Neural progenitor cell (in vitro differentiated cells): ENCODE measurements around the gene GLE1. TPM values are rescaled to one million over a fixed set of nuclear protein-coding genes. Genes with fewer than 3 reads are reported as not detected.

ENCODE experiments used
- DNase-seq: peaks from one replicate; pipeline ENCODE4 v3.0.0-alpha.2; 2016; ENCODE audit warnings: low spot score
- H2AFZ ChIP-seq: fragments of 200-600 bp; sonication (generic); replicated peaks from 2 replicates; pipeline ENCODE4 v1.6.1; 2016; ENCODE audit warnings: antibody characterized with exemption
- H3F3A ChIP-seq: fragments of 200-600 bp; sonication (generic); 2 replicates; pipeline ENCODE4 v1.6.1; 2016; ENCODE audit warnings: antibody characterized with exemption, low read depth
- H3K27ac ChIP-seq: fragments of 200-600 bp; sonication (generic); 2 replicates; pipeline ENCODE4 v1.5.1; 2016; ENCODE audit warnings: mild to moderate bottlenecking
- H3K27me3 ChIP-seq: fragments of 200-600 bp; sonication (generic); 2 replicates; pipeline ENCODE4 v1.6.1; 2016; ENCODE audit warnings: mild to moderate bottlenecking, moderate library complexity
- H3K36me3 ChIP-seq: fragments of 200-600 bp; sonication (generic); 2 replicates; pipeline ENCODE4 v1.5.1; 2016
- H3K4me1 ChIP-seq: fragments of 200-600 bp; sonication (generic); 2 replicates; pipeline ENCODE4 v1.6.1; 2016; ENCODE audit warnings: mixed run types
- H3K4me2 ChIP-seq: fragments of 200-600 bp; sonication (generic); 2 replicates; pipeline ENCODE4 v1.6.1; 2016
- H3K4me3 ChIP-seq: fragments of 200-600 bp; sonication (generic); 2 replicates; pipeline ENCODE4 v1.5.1; 2016
- H3K79me2 ChIP-seq: fragments of 200-600 bp; sonication (generic); 2 replicates; pipeline ENCODE4 v1.6.1; 2016; ENCODE audit warnings: low read depth
- H3K9ac ChIP-seq: fragments of 200-600 bp; sonication (generic); 2 replicates; pipeline ENCODE4 v1.6.1; 2016
- H3K9me3 ChIP-seq: fragments of 200-600 bp; sonication (generic); 2 replicates; pipeline ENCODE4 v1.5.1; 2016; ENCODE audit warnings: low read depth
- H4K20me1 ChIP-seq: fragments of 200-600 bp; sonication (generic); 2 replicates; pipeline ENCODE4 v1.6.1; 2016; ENCODE audit warnings: low read depth
- H3K27ac Mint-ChIP-seq: 3 replicates; pipeline ENCODE4 v1.8.0; 2021; ENCODE audit warnings: mixed read lengths
- H3K27me3 Mint-ChIP-seq: 2 replicates; pipeline ENCODE4 v1.8.0; 2022; ENCODE audit warnings: low read depth, mild to moderate bottlenecking, inconsistent platforms, moderate library complexity, mixed read lengths; ENCODE audit not compliant: insufficient read depth
- H3K36me3 Mint-ChIP-seq: 3 replicates; pipeline ENCODE4 v1.8.0; 2021; ENCODE audit warnings: mixed read lengths
- H3K4me1 Mint-ChIP-seq: 3 replicates; pipeline ENCODE4 v1.8.0; 2021; ENCODE audit warnings: mixed read lengths
- H3K4me3 Mint-ChIP-seq: 3 replicates; pipeline ENCODE4 v1.8.0; 2021; ENCODE audit warnings: mild to moderate bottlenecking, moderate library complexity, mixed read lengths
- H3K9me3 Mint-ChIP-seq: 3 replicates; pipeline ENCODE4 v1.8.0; 2020; ENCODE audit warnings: mixed read lengths
- EZH2 ChIP-seq: fragments of 200-600 bp; sonication (generic); IDR thresholded peaks from 2 replicates; pipeline ENCODE4 v1.6.1; 2017; ENCODE audit warnings: antibody characterized with exemption, mild to moderate bottlenecking, moderate library complexity
- EZH2phosphoT487 ChIP-seq: fragments of 200-600 bp; sonication (generic); IDR thresholded peaks from 2 replicates; pipeline ENCODE4 v1.6.1; 2017; ENCODE audit warnings: antibody characterized with exemption
- total RNA-seq: library from RNA; depleted of rRNA; stranded (reverse); fragments of >200 nt; gene quantifications from 2 replicates; pipeline ENCODE4 v1.2.3, GENCODE V29; 2015; ENCODE audit warnings: low replicate concordance
- TF ChIP-seq, protein P1 (sequence below): fragments of 200-600 bp; sonication (generic); IDR thresholded peaks from 2 replicates; pipeline ENCODE4 v1.5.1; 2017; ENCODE audit warnings: antibody characterized with exemption, mild to moderate bottlenecking

GLE1 gene
- total RNA-seq, 1 donor from 2014 or later, result 22.7 TPM

DNA sequence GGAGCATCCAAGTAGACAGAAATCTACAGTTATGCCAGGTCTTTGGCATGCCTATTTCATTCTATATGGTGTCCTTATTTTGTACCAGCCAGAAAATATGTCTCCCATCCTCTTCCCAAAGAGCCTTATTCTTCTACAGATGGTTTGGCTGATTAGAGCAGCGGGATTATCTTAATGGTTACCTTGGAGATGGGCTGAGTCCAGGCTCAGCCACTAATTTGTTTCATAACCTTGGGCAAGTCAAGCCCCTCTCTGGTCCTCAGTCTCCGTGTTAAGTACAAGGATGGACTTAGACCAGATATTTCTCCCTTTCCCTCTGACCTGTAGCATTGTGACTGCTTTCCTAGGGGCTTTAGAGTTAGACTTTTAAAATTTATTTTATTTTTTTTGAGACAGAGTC lies 11.1 kb upstream of the GLE1 start:
- no peak overlapping the region for H3K27ac ChIP-seq

DNA sequence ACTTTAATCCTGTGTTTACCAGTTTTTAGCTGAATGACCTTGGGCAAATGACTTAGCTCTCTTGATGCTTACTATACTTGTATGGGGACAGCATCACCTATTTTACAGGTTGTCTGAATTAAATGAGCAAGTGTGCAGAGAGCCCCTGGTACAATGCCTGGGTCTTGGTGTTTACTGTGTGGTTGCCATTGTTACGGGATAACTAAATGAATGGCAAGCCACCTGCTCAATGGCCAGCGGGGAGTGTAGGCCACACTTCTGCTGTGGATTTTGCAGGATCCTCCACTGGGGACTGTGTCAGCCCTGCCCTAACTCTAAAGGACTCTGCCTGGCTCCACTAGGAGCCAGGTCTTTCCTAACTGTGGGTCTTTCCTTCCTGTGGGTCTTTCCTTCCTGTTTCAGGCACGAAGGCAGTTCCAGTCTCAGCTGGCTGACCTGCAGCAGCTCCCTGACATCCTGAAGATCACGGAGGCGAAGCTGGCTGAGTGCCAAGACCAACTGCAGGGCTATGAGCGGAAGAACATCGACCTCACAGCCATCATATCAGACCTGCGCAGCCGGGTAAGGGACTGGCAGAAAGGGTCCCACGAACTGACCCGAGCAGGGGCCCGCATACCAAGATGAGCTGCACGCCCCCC lies 10.3 kb upstream of the GLE1 start:
- H3K27me3 Mint-ChIP-seq, result peaks cover 2% of the 10 kb centered on the region
- Histone ChIP-seq H3K36me3 (no peaks in the 10 kb centered on the region), H4K20me1 (no peaks in the 10 kb centered on the region), H3F3A (no peaks in the 10 kb centered on the region), H3K9ac (no peak overlapping the region), H2AFZ (no peak overlapping the region), H3K4me1 (no peaks in the 10 kb centered on the region), H3K79me2 (no peaks in the 10 kb centered on the region), H3K4me2 (no peak overlapping the region), H3K4me3 (no peak overlapping the region), H3K9me3 (no peaks in the 10 kb centered on the region), H3K27me3 (no peaks in the 10 kb centered on the region), H3K27ac (no peak overlapping the region)
- no peak for DNase-seq
- H3K9me3 Mint-ChIP-seq, result no peaks in the 10 kb centered on the region
- TF ChIP-seq EZH2, result no peak
- no peak for TF ChIP-seq EZH2phosphoT487
- TF ChIP-seq, protein P1, sequence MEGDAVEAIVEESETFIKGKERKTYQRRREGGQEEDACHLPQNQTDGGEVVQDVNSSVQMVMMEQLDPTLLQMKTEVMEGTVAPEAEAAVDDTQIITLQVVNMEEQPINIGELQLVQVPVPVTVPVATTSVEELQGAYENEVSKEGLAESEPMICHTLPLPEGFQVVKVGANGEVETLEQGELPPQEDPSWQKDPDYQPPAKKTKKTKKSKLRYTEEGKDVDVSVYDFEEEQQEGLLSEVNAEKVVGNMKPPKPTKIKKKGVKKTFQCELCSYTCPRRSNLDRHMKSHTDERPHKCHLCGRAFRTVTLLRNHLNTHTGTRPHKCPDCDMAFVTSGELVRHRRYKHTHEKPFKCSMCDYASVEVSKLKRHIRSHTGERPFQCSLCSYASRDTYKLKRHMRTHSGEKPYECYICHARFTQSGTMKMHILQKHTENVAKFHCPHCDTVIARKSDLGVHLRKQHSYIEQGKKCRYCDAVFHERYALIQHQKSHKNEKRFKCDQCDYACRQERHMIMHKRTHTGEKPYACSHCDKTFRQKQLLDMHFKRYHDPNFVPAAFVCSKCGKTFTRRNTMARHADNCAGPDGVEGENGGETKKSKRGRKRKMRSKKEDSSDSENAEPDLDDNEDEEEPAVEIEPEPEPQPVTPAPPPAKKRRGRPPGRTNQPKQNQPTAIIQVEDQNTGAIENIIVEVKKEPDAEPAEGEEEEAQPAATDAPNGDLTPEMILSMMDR, result no peak
- no peak overlapping the region for H3K4me3 Mint-ChIP-seq
- H3K36me3 Mint-ChIP-seq, result peaks cover 33% of the 10 kb centered on the region
- H3K4me1 Mint-ChIP-seq, result no peaks in the 10 kb centered on the region
- H3K27ac Mint-ChIP-seq, result no peak overlapping the region

More for the DNA sequence above, 11.1 kb upstream of the GLE1 start:
- Mint-ChIP-seq H3K27me3 (peaks cover 2% of the 10 kb centered on the region), H3K4me3 (no peak overlapping the region), H3K4me1 (no peaks in the 10 kb centered on the region), H3K36me3 (peaks cover 38% of the 10 kb centered on the region), H3K27ac (no peak overlapping the region), H3K9me3 (no peaks in the 10 kb centered on the region)
- Histone ChIP-seq H3K9me3 (no peaks in the 10 kb centered on the region), H3K36me3 (no peaks in the 10 kb centered on the region), H2AFZ (no peak overlapping the region), H3K4me1 (no peaks in the 10 kb centered on the region), H3K4me3 (no peak overlapping the region), H3K27me3 (no peaks in the 10 kb centered on the region), H3F3A (no peaks in the 10 kb centered on the region), H3K9ac (no peak overlapping the region), H3K4me2 (no peak overlapping the region), H4K20me1 (no peaks in the 10 kb centered on the region), H3K79me2 (no peaks in the 10 kb centered on the region)
- DNase-seq, result no peak
- TF ChIP-seq EZH2, result no peak
- TF ChIP-seq, protein P1, result no peak
- TF ChIP-seq EZH2phosphoT487, result no peak

DNA sequence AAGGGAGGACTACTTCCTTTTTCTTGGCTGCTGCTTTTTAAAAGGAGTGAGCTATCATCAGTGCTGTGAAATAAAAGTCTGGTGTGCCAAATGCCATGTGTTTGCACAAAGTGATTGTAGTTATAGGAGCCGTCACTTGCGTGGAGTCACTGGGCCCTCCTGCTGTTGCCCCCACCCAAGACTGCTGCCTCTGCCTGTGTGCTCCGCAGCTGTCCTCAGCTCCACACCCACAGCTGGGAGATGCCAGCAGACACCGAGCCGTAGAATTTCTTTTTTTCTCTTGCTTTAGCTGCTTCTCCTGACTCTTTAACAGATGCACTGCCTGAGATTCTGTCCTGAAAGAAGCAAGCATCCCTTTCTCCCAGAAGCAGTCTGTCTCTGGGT lies 9.8 kb upstream of the GLE1 start:
- H3K36me3 ChIP-seq, result no peaks in the 10 kb centered on the region
- no peaks in the 10 kb centered on the region for H3K4me1 ChIP-seq
- H3K27me3 ChIP-seq, result no peaks in the 10 kb centered on the region
- H3K27me3 Mint-ChIP-seq, result peaks cover 2% of the 10 kb centered on the region
- no peak overlapping the region for H3K9ac ChIP-seq
- TF ChIP-seq EZH2phosphoT487 (no peak), EZH2 (no peak)
- TF ChIP-seq, protein P1, result no peak
- no peak overlapping the region for H3K4me3 ChIP-seq
- H3K4me2 ChIP-seq, result no peak overlapping the region
- H3F3A ChIP-seq, result no peaks in the 10 kb centered on the region
- no peak overlapping the region for H3K27ac ChIP-seq
- H2AFZ ChIP-seq, result no peak overlapping the region
- H3K4me1 Mint-ChIP-seq, result no peaks in the 10 kb centered on the region
- no peak overlapping the region for H3K4me3 Mint-ChIP-seq
- H3K36me3 Mint-ChIP-seq, result peaks cover 29% of the 10 kb centered on the region
- no peaks in the 10 kb centered on the region for H3K79me2 ChIP-seq
- H3K9me3 Mint-ChIP-seq, result no peaks in the 10 kb centered on the region
- H3K9me3 ChIP-seq, result no peaks in the 10 kb centered on the region
- H3K27ac Mint-ChIP-seq, result no peak overlapping the region
- no peaks in the 10 kb centered on the region for H4K20me1 ChIP-seq
- no peak for DNase-seq
